Upper lobe of left lung (tissue), 4 donors: ENCODE measurements around the gene NT5DC2.

ENCODE experiments used
- POLR2A ChIP-seq, 4 donors: fragments of 450-650 bp; IDR thresholded peaks; one replicate each; pipeline ENCODE4 v1.5.1; 2016 to 2017; ENCODE audit warnings: antibody characterized with exemption in 4 of 4, mild to moderate bottlenecking in 2 of 4
- TF ChIP-seq, protein P1 (sequence below), 6 experiments: fragments of 450-650 bp in 4 of 6; fragments of 200-600 bp in 2 of 6; sonication (generic) in 2 of 6; IDR thresholded peaks; one replicate each; pipeline ENCODE4 v1.5.1; 2016 to 2019; ENCODE audit warnings: antibody characterized with exemption in 6 of 6

DNA sequence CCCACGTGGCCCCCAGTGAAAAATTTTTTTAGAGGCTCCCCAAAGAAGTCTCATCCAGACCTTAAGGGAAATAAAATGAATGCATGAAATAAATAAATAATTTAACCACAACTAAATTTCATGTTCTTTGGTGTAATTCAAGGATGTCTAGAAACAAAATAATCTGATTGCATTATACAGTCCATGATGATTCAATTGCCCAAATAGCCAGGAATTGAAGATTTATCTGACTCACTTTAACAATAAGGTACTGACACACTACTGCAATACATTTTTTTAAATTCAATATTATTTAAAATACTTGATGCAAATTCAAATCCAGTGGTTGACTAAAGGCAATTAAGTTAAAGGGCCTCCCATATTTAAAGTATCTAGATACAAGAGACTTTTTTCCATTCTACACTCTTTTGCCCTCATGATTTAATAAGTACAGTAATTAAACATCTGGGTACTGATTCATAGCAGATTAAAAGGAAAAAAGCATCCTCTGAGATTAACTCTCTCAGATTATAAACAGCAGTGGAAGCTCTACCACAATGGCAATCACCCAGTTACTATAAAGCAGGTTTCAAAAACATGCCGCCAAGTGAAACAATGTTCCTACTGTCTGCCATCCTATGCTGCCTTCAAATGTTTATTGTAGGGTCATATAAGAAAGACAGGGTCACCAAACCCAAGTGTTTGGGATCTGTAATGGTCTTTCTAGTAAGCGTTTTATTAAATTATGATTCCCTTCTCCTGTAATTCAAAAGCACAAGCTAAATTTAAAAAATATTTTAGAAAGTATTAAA lies 12.6 kb upstream of the NT5DC2 start:
- TF ChIP-seq, protein P1, sequence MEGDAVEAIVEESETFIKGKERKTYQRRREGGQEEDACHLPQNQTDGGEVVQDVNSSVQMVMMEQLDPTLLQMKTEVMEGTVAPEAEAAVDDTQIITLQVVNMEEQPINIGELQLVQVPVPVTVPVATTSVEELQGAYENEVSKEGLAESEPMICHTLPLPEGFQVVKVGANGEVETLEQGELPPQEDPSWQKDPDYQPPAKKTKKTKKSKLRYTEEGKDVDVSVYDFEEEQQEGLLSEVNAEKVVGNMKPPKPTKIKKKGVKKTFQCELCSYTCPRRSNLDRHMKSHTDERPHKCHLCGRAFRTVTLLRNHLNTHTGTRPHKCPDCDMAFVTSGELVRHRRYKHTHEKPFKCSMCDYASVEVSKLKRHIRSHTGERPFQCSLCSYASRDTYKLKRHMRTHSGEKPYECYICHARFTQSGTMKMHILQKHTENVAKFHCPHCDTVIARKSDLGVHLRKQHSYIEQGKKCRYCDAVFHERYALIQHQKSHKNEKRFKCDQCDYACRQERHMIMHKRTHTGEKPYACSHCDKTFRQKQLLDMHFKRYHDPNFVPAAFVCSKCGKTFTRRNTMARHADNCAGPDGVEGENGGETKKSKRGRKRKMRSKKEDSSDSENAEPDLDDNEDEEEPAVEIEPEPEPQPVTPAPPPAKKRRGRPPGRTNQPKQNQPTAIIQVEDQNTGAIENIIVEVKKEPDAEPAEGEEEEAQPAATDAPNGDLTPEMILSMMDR (IDR thresholded peaks at IDR 0.05), result no peak
- no peak for TF ChIP-seq POLR2A (IDR thresholded peaks at IDR 0.05)
